GM21737 (cell line): ENCODE measurements around the gene SLC24A2.

Experiments used
- ATAC-seq: cut with Tn5 transposase; IDR thresholded peaks from one replicate; pipeline ENCODE4 v1.9.1; 2021; ENCODE audit warnings: mild to moderate bottlenecking, moderate library complexity; ENCODE audit not compliant: unreplicated experiment

SLC24A2 gene

DNA sequence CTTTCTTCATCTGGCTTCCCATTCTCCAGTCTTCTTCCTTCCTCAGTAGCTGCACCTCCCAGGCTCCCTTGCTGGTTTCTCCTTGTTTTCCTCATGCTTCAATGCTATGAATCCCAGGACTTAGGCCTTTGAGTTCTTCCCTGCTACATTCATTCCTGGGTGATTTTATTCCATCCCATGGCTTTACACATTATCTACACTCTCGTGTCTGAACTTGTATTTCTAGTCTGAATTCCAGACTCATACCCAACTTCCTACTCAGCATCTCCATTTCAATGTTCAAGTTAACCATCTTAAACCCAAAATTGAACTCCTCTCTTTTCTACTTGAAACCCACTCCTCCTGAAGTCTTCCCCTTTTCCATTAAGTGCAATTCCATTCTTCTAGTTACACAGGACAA lies 20.0 kb downstream of the SLC24A2 start:
- ATAC-seq = no peak

DNA sequence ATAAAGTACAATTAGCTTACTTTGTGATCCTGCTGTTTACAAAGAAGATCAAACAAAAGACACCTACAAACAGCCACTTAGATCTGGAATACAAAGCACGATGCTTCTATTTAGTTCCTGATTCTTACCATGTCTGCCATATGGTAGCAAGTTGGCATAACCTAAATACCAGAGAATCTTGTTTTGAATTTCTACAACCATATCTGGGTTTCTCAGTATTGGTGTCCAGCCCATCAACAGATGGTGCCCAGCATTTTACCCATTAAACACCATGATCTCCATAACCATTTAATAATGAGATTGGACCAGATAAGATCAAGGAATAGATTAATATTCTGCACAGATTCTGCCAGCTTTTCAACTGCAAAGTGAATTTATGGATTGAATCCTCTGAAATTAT lies 29.8 kb downstream of the SLC24A2 start:
- no peak for ATAC-seq

DNA sequence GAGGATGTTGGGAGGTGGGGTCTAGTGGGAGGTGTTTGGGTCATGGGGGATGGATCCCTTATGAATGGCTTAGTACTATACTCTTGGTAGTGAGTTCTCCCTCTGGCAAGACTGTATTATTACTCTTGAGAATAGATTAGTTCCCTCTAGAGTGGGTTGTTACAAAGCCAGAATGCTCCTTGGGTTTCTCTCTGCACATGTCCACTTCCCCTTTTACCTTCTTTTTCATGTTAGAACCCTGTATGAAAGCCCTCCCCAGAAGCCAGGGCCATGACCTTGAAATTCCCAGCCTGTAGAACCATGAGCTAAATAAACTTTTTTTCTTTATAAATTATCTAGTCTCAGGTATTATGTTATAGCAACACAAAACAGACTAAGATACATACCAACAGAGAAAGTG lies 31.1 kb downstream of the SLC24A2 start:
- ATAC-seq = no peak

DNA sequence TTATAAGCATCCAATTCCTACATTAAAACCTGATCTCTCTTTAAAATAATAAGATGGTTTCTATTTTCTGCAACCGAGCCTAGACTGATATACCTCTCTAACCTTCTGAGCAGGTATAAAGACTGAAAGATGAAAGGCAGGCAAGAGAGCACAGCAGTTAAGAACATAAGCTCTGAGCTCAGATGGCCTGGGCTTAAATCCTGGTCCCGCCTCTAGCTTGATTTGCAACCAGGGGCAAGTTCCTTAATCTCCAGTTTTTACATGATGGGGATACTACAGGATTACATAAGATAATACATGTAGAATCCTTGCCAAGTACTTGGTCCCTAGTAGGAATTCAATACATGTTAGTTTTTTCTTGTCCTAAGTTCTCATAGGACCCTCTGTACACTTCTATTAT lies 33.9 kb downstream of the SLC24A2 start:
- ATAC-seq = no peak

DNA sequence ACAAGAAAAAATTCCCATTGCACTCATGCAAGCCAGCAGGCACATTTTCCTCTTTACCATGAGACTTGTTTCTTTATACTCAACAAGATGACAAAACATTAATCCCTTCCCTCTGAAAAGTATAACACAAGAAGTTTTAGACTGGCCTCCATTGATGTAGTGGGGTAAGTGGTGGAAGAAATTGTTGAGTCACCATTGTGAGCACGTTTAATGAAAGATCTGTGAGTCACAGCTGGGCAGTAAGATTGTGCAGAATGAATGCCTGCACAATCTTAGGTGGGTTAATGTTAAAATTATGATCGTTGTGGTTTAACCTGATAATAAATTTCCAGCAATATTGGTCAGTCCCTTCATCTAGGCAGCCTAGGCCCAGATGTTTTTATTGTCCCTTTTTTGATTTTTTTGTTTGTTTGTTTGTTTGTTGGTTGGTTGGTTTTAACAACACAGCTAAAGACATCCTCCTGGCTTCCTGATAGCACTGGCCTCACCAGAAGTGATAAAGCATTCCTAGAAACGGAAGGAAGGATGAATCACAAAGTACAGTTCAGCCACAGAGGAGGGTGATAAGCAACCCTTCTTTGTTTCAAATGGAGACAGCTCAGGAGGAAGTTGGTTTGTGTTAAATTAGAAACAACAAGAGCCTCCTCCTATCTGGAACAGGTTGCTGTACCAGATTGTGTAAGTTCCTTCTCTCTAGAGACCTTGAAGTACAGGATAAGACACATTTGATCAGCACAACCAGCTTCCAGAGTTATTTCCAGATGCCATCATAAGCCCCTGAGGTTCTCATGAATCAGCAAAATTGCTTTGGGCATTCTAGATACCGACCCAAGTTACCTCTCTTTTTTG lies 40.3 kb downstream of the SLC24A2 start:
- ATAC-seq = no peak

DNA sequence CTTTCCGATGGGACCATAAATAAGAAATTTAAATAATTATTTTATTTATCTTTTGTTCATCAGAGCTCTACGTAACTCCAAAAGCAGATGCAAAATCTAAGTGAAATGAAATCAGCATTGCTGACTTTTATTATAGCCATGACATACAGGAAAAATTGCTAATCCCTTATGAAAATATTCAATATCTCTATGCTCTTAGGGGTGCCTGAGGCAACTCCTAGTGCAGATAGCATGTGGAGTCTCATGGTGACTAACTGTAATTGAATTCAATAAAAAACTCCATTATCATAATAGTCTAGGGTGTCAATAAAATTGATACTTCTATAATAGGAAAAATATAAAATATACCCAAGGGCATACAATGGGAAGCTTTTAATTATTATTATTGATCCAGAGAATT lies 42.6 kb downstream of the SLC24A2 start:
- ATAC-seq = no peak

DNA sequence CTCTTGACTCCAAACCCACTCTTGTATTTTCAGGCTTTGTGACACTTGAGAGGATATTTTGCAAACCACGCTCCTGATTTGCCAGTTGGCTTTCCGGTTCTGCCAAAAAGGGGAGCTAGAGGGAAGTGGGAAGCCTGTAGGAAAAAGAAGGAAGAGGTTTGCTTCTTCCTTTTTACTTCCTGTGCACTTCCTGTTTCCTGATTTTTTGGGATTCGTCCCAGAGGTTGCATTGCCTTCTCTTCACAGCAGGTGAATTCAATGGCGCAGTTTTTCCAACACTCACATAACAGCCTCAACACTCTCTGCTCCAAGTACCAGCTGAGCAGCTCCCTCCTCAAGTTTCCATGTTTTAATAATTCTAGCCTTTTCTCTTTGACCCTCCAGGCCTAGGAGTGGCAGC lies 47.7 kb downstream of the SLC24A2 start:
- ATAC-seq = no peak
